ENCODE data around the gene ICAM1.

DNA sequence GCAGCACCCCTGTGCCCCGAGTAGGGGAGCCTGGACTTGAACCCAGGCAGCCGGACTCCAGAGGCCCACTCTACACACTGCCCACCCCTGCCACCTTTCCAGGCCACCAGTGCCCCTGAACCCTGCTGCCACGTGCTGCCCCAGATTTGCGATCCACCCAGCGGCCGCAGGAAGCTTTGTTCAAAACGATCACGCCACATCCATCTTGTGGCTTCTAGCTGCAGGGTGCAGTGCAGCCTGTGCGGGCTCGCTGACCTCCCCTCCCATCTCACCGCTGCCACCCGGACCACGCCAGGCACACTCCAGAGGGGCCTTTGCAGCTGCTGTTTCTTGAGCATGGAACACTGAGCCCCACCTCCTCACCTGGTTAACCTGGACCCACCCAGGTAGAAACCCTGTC lies 58.6 kb downstream of the ICAM1 start:
- TF ChIP-seq GATAD2A (CRISPR knock-in tag; IDR thresholded peaks at IDR 0.05) (no peak), ZNF253 (CRISPR knock-in tag; IDR thresholded peaks at IDR 0.05; ENCODE audit: borderline replicate concordance) (no peak), ZNF549 (CRISPR knock-in tag; IDR thresholded peaks at IDR 0.05) (no peak), FOSL1 (CRISPR knock-in tag; IDR thresholded peaks at IDR 0.05; ENCODE audit: borderline replicate concordance) (no peak), CHCHD3 (CRISPR knock-in tag; IDR thresholded peaks at IDR 0.05) (no peak)
- TF ChIP-seq, protein P1, sequence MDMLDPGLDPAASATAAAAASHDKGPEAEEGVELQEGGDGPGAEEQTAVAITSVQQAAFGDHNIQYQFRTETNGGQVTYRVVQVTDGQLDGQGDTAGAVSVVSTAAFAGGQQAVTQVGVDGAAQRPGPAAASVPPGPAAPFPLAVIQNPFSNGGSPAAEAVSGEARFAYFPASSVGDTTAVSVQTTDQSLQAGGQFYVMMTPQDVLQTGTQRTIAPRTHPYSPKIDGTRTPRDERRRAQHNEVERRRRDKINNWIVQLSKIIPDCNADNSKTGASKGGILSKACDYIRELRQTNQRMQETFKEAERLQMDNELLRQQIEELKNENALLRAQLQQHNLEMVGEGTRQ (IDR thresholded peaks at IDR 0.05; ENCODE audit: low read depth, low read length): no peak
- TF ChIP-seq, protein P1 (CRISPR knock-in tag; IDR thresholded peaks at IDR 0.05; ENCODE audit: borderline replicate concordance): no peak

All from HepG2 (cell line).